Smooth muscle cell (in vitro differentiated cells): Measurements from ENCODE around the gene CLTRN. TPM values are rescaled to one million over a fixed set of nuclear protein-coding genes. Genes with fewer than 3 reads are reported as not detected.

Experiments used
- DNase-seq: peaks from one replicate; lab custom pipeline; 2025; ENCODE audit not compliant: unreplicated experiment; lab: John Stamatoyannopoulos, UW
- H2AFZ ChIP-seq: fragments of 200-600 bp; sonication (generic); 2 replicates; pipeline ENCODE4 v1.6.0; 2016; ENCODE audit warnings: antibody characterized with exemption, low read depth, mild to moderate bottlenecking
- H3F3A ChIP-seq: fragments of 200-600 bp; sonication (generic); 2 replicates; pipeline ENCODE4 v1.6.0; 2017; ENCODE audit warnings: antibody characterized with exemption, low read depth
- H3K27ac ChIP-seq: fragments of 200-600 bp; sonication (generic); 2 replicates; pipeline ENCODE4 v1.5.1; 2016; ENCODE audit warnings: low read depth, mild to moderate bottlenecking
- H3K27me3 ChIP-seq: fragments of 200-600 bp; sonication (generic); 2 replicates; pipeline ENCODE4 v1.6.1; 2016; ENCODE audit warnings: low read depth, mild to moderate bottlenecking
- H3K36me3 ChIP-seq: fragments of 200-600 bp; sonication (generic); 2 replicates; pipeline ENCODE4 v1.5.1; 2016; ENCODE audit warnings: low read depth
- H3K4me1 ChIP-seq: fragments of 200-600 bp; sonication (generic); 2 replicates; pipeline ENCODE4 v1.5.1; 2016; ENCODE audit warnings: low read depth
- H3K4me2 ChIP-seq: fragments of 200-600 bp; sonication (generic); 2 replicates; pipeline ENCODE4 v1.6.0; 2016; ENCODE audit warnings: mild to moderate bottlenecking
- H3K4me3 ChIP-seq: fragments of 200-600 bp; sonication (generic); 2 replicates; pipeline ENCODE4 v1.5.1; 2016; ENCODE audit warnings: mild to moderate bottlenecking
- H3K79me2 ChIP-seq: fragments of 200-600 bp; sonication (generic); 2 replicates; pipeline ENCODE4 v1.6.0; 2016; ENCODE audit warnings: low read depth, mild to moderate bottlenecking
- H3K9ac ChIP-seq: fragments of 200-600 bp; sonication (generic); 2 replicates; pipeline ENCODE4 v1.6.0; 2016; ENCODE audit warnings: low read depth
- H3K9me3 ChIP-seq: fragments of 200-600 bp; sonication (generic); replicated peaks from 2 replicates; pipeline ENCODE4 v1.5.1; 2016; ENCODE audit warnings: low read depth
- H4K20me1 ChIP-seq: fragments of 200-600 bp; sonication (generic); 2 replicates; pipeline ENCODE4 v1.6.0; 2016; ENCODE audit warnings: low read depth
- WGBS: methylation state at CpG from one replicate; pipeline ENCODE4 v1.1.7; 2016; ENCODE audit warnings: low lambda C conversion rate; 5-methylcytosine and 5-hydroxymethylcytosine counted together
- polyA plus RNA-seq: library from polyadenylated mRNA; unstranded; fragments of >200 nt; fragmentation: Nextera tagmentation; extraction: Ambion mirVana; gene quantifications from 2 replicates; pipeline ENCODE4 v1.2.1, GENCODE V29; 2016
- total RNA-seq: library from RNA; depleted of rRNA; stranded (reverse); fragments of >200 nt; gene quantifications from 2 replicates; pipeline ENCODE4 v1.2.3, GENCODE V29; 2014
- TF ChIP-seq, protein P1 (sequence below): fragments of 200-600 bp; sonication (generic); IDR thresholded peaks from 2 replicates; pipeline ENCODE4 v1.5.1; 2017; ENCODE audit warnings: borderline replicate concordance, mild to moderate bottlenecking, antibody characterized with exemption; ENCODE audit not compliant: insufficient read depth, poor library complexity, severe bottlenecking

Gene CLTRN
- total and polyA plus RNA-seq, 2 experiments from 2014 or later, result 2.4 to 3.1 TPM

GRCh38 chrX:15696516-15696915, 31.9 kb upstream of the CLTRN start:
- TF ChIP-seq, protein P1, sequence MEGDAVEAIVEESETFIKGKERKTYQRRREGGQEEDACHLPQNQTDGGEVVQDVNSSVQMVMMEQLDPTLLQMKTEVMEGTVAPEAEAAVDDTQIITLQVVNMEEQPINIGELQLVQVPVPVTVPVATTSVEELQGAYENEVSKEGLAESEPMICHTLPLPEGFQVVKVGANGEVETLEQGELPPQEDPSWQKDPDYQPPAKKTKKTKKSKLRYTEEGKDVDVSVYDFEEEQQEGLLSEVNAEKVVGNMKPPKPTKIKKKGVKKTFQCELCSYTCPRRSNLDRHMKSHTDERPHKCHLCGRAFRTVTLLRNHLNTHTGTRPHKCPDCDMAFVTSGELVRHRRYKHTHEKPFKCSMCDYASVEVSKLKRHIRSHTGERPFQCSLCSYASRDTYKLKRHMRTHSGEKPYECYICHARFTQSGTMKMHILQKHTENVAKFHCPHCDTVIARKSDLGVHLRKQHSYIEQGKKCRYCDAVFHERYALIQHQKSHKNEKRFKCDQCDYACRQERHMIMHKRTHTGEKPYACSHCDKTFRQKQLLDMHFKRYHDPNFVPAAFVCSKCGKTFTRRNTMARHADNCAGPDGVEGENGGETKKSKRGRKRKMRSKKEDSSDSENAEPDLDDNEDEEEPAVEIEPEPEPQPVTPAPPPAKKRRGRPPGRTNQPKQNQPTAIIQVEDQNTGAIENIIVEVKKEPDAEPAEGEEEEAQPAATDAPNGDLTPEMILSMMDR, result no peak
- 80% methylated on average over 3 of the region's 3 CpGs for WGBS
- Histone ChIP-seq H2AFZ (no peak overlapping the region), H4K20me1 (no peaks in the 10 kb centered on the region), H3F3A (no peaks in the 10 kb centered on the region), H3K4me2 (no peak overlapping the region), H3K9ac (no peak overlapping the region), H3K27me3 (no peaks in the 10 kb centered on the region), H3K79me2 (no peaks in the 10 kb centered on the region), H3K27ac (no peak overlapping the region), H3K4me3 (no peak overlapping the region), H3K4me1 (no peaks in the 10 kb centered on the region), H3K9me3 (no peaks in the 10 kb centered on the region), H3K36me3 (no peaks in the 10 kb centered on the region)
- no peak for DNase-seq

DNA sequence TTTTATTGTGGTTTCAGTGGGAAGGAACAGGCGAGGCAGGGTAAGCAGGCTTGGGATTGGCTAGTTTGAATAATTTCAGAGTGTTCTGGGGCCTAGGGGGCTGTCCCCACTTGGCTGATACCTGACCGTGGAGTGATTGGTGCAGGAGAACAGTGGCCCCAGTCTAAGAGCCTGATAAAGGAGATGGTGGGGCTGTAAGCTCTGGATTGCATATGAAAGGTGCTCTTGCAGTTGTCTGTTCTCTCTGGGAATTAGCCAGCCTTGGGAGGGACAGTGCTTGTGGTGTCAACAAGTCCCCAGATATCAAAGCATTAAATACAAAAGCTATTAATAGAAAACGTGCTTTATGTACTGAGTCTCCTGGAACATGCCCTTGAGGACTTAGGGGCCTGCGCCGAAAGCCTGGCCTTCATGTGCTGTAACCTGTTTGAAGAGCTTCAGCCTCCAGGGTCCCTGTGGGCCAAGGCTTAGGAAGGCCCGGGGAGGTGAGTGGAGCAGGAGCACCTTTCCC, 30.4 kb upstream of the CLTRN start:
- TF ChIP-seq, protein P1, result no peak
- Histone ChIP-seq H4K20me1 (no peaks in the 10 kb centered on the region), H3K4me2 (no peak overlapping the region), H3K4me3 (no peak overlapping the region), H3K9me3 (no peaks in the 10 kb centered on the region), H2AFZ (no peak overlapping the region), H3K36me3 (no peaks in the 10 kb centered on the region), H3K9ac (no peak overlapping the region), H3K27ac (no peak overlapping the region), H3K27me3 (no peaks in the 10 kb centered on the region), H3K79me2 (peaks cover 8% of the 10 kb centered on the region), H3F3A (no peaks in the 10 kb centered on the region), H3K4me1 (no peaks in the 10 kb centered on the region)
- no peak for DNase-seq
- WGBS, result 87% methylated on average over 6 of the region's 6 CpGs

GRCh38 chrX:15686818-15687685, 22.4 kb upstream of the CLTRN start:
- WGBS, result 40% methylated on average over 6 of the region's 6 CpGs

More at GRCh38 chrX:15686818-15687685, 22.4 kb upstream of the CLTRN start:
- H3K9me3 ChIP-seq, result no peaks in the 10 kb centered on the region
- H3K79me2 ChIP-seq, result peaks cover 15% of the 10 kb centered on the region
- no peak overlapping the region for H3K27ac ChIP-seq
- H4K20me1 ChIP-seq, result peaks cover 28% of the 10 kb centered on the region
- H3K27me3 ChIP-seq, result no peaks in the 10 kb centered on the region
- no peaks in the 10 kb centered on the region for H3K36me3 ChIP-seq
- no peaks in the 10 kb centered on the region for H3F3A ChIP-seq
- no peak overlapping the region for H3K4me2 ChIP-seq
- H2AFZ ChIP-seq, result no peak overlapping the region
- no peak overlapping the region for H3K9ac ChIP-seq
- TF ChIP-seq, protein P1, result peak; percentile 79
- peak; percentile 3 for DNase-seq
- no peaks in the 10 kb centered on the region for H3K4me1 ChIP-seq
- H3K4me3 ChIP-seq, result no peak overlapping the region
